ENCODE data around the gene TEC. TPM values are rescaled to one million over a fixed set of nuclear protein-coding genes. Genes with fewer than 3 reads are reported as not detected.

Gene TEC
- total and polyA plus RNA-seq, 9 of the 15 experiments (the other 6 are each of a cell fraction or from before 2014, with no cell fraction given): 5.3 to 14.7 (median 8.8) TPM

GRCh38 chr4:48269861-48270522 is 354 bp upstream of the TEC start (continued):
- TF ChIP-seq E2F6 (IDR thresholded peaks at IDR 0.05; ENCODE audit: borderline replicate concordance in 1 of 2, extremely low read depth in 1 of 2, insufficient read depth in 1 of 2, insufficient read length in 1 of 2, low read depth in 1 of 2, low read length in 1 of 2, poor library complexity in 1 of 2, severe bottlenecking in 1 of 2) (peak in 1 of 2 experiments; percentile 11), SIN3B (IDR thresholded peaks at IDR 0.05; ENCODE audit: low read depth) (no peak), TFAP4 (CRISPR knock-in tag; IDR thresholded peaks at IDR 0.05; ENCODE audit: borderline replicate concordance) (peak; percentile 47; the same call in 1 of the 2 replicates), DPF2 (IDR thresholded peaks at IDR 0.05) (0 out of 2 replicates have a peak, but pooled peaks have one; percentile 14), LEF1 (IDR thresholded peaks at IDR 0.05) (peak; percentile 7; the same call in 1 of the 2 replicates), STAT6 (CRISPR knock-in tag; IDR thresholded peaks at IDR 0.05) (no peak), VEZF1 (CRISPR knock-in tag; IDR thresholded peaks at IDR 0.05) (peak; percentile 65), TRIM28 (IDR thresholded peaks at IDR 0.05) (0 out of 2 replicates have a peak, but pooled peaks have one; percentile 29), TAF1 (IDR thresholded peaks at IDR 0.05; ENCODE audit: control insufficient read depth, extremely low read depth, insufficient read depth, low read length, severe bottlenecking) (peak; percentile 73), ZKSCAN8 (CRISPR knock-in tag; IDR thresholded peaks at IDR 0.05) (no peak), CHD4 (IDR thresholded peaks at IDR 0.05; ENCODE audit: insufficient read depth, insufficient replicate concordance, low read depth, low read length, poor library complexity, severe bottlenecking) (no peak), RBM34 (IDR thresholded peaks at IDR 0.05; ENCODE audit: borderline replicate concordance, insufficient read depth, low read length) (no peak), SPI1 (IDR thresholded peaks at IDR 0.05; ENCODE audit: borderline replicate concordance, low read depth, low read length) (peak; percentile 19; the same call in 1 of the 2 replicates), ZNF347 (CRISPR knock-in tag; IDR thresholded peaks at IDR 0.05; ENCODE audit: low read depth) (no peak), HMBOX1 (IDR thresholded peaks at IDR 0.05) (no peak; the same call in 1 of the 2 replicates), EP400 (IDR thresholded peaks at IDR 0.05) (peak; percentile 61), ZFX (CRISPR knock-in tag; IDR thresholded peaks at IDR 0.05) (peak; percentile 88), SIN3A (IDR thresholded peaks at IDR 0.05; ENCODE audit: borderline replicate concordance in 2 of 2, control insufficient read depth in 1 of 2, low read depth in 2 of 2, low read length in 2 of 2) (0 out of 4 replicates have a peak, but pooled peaks of 1 of the 2 experiments have one; percentile 33)

All from K562 (cell line).